Measurements from ENCODE around the gene MAGI1.

DNA sequence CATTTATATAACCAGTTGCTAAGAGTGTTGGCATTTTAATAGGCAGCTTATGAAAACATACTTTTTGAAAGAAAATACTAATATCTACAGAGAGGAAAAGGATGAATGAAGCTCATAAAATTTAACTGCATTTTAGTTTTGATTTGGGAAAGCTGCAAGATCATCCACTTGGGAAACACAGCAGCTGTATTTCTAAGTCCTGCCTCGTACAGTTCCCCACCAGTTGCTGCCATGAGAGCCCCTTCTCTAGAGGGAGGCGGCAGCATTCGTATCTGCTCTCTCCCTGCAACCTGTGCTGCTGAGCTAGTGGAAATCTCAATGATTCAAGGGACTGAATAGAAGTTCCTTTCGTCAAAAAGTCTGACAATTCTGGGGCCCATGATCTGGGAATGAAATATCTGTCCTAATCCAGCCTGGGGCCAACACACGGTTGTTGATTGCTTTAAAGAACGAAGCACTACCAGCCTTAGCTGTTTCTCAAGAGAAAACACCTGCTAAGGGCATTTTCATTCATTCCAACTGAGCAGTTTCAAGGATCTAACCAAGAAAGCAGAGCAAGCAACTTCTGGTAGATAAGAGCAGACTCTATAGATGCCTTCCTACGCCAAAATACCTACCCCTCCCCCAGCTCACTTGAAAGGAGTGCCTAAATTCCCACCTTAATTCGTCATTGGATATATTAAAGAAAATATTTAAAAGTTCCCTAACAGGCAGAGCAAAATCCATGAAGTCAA is 223.7 kb downstream of the MAGI1 start:
- TF ChIP-seq, protein P1, sequence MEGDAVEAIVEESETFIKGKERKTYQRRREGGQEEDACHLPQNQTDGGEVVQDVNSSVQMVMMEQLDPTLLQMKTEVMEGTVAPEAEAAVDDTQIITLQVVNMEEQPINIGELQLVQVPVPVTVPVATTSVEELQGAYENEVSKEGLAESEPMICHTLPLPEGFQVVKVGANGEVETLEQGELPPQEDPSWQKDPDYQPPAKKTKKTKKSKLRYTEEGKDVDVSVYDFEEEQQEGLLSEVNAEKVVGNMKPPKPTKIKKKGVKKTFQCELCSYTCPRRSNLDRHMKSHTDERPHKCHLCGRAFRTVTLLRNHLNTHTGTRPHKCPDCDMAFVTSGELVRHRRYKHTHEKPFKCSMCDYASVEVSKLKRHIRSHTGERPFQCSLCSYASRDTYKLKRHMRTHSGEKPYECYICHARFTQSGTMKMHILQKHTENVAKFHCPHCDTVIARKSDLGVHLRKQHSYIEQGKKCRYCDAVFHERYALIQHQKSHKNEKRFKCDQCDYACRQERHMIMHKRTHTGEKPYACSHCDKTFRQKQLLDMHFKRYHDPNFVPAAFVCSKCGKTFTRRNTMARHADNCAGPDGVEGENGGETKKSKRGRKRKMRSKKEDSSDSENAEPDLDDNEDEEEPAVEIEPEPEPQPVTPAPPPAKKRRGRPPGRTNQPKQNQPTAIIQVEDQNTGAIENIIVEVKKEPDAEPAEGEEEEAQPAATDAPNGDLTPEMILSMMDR (IDR thresholded peaks at IDR 0.05 in 8 of 11, conservative IDR thresholded peaks at IDR 0.05 in 3 of 11) = no peak
- no peak for TF ChIP-seq POLR2A (IDR thresholded peaks at IDR 0.05)
